ENCODE results near the gene HMG20B. TPM values are rescaled to one million over a fixed set of nuclear protein-coding genes. Genes with fewer than 3 reads are reported as not detected.

Gene HMG20B
- polyA plus RNA-seq, 1 donor (not counting 4 experiments of a cell fraction or from before 2014, with no cell fraction given) = 27.9 TPM

- no peak overlapping the region for H3K27ac ChIP-seq (ENCODE audit: control insufficient read depth, insufficient read depth, low read length)
- H3K79me2 ChIP-seq (ENCODE audit: control insufficient read depth, insufficient read depth, low read length) = peaks cover 31% of the 10 kb centered on the region
- H3K4me1 ChIP-seq (ENCODE audit: control insufficient read depth, extremely low read depth, insufficient read depth, low read length) = peaks cover 13% of the 10 kb centered on the region
- DNase-seq (ENCODE audit: low read depth, low spot score) (no peak), FAIRE-seq (no peak)
- dilution Hi-C loops (cut with MboI; ENCODE audit: extremely low pct_ligation_motif_present, low sequenced_read_pairs) = no loop called here
- H2AFZ ChIP-seq (ENCODE audit: control insufficient read depth, low read length) = peak overlapping the region; percentile 28
- no peaks in the 10 kb centered on the region for H4K20me1 ChIP-seq (ENCODE audit: control insufficient read depth, extremely low read depth, insufficient read depth, low read length)
- peak overlapping the region in 1 of 3 experiments; percentile 33 for H3K4me3 ChIP-seq (ENCODE audit: control insufficient read depth in 2 of 3, extremely low read depth in 1 of 3, insufficient read depth in 2 of 3, low read depth in 1 of 3, low read length in 3 of 3)
- H3K9me1 ChIP-seq (ENCODE audit: control insufficient read depth, extremely low read depth, insufficient read depth, low read length) = no peaks in the 10 kb centered on the region
- H3K9ac ChIP-seq (ENCODE audit: control insufficient read depth, extremely low read depth, insufficient read depth, low read length) = peak overlapping the region; percentile 97
- H3K9me3 ChIP-seq (ENCODE audit: control insufficient read depth, low read depth, low read length) = no peaks in the 10 kb centered on the region
- TF ChIP-seq EZH2 (IDR thresholded peaks at IDR 0.05; ENCODE audit: low read length) = no peak
- TF ChIP-seq CTCF (optimal IDR thresholded peaks at IDR 0.05 in 1 of 3, IDR thresholded peaks at IDR 0.05 in 1 of 3, conservative IDR thresholded peaks at IDR 0.05 in 1 of 3; ENCODE audit: extremely low read depth in 1 of 3, insufficient read depth in 2 of 3, low read length in 3 of 3) = no peak
- peak overlapping the region; percentile 81 for H3K4me2 ChIP-seq (ENCODE audit: control insufficient read depth, extremely low read depth, insufficient read depth, low read depth, low read length)
- peaks cover 0 to 5% of the 10 kb centered on the region in 2 experiments for H3K36me3 ChIP-seq (ENCODE audit: control insufficient read depth in 2 of 2, extremely low read depth in 1 of 2, insufficient read depth in 2 of 2, low read length in 2 of 2)
- no peaks in the 10 kb centered on the region for H3K27me3 ChIP-seq (ENCODE audit: control insufficient read depth, extremely low read depth, insufficient read depth, low read length)
Measured at GRCh38 chr19:3627351-3627723, 54.6 kb downstream of the HMG20B start.

Small RNA genes within 50 kb of the gene (small RNA-seq; reads per million reads assigned to genes)
- gene AC005786.1 (ENCODE audit: insufficient read length in 3 of 3, low read depth in 3 of 3, low replicate concordance in 1 of 3) = 0 reads per million in 3 experiments

Other genes starting within 250 kb of the HMG20B start
- 1.8 to 7.6 TPM (median 2.4 TPM) in 3 replicates for gene NFIC, start 206.4 kb upstream of the HMG20B start, polyA plus RNA-seq
- gene SMIM24, start 92.4 kb upstream of the HMG20B start, polyA plus RNA-seq = not detected in 3 replicates
- gene SMIM44, start 89.5 kb upstream of the HMG20B start, polyA plus RNA-seq = not detected in 3 replicates
- 4.2 to 7.4 TPM (median 6.2 TPM) in 3 replicates for gene DOHH, start 72.3 kb upstream of the HMG20B start, polyA plus RNA-seq
- gene FZR1, start 66.6 kb upstream of the HMG20B start, polyA plus RNA-seq = 23.3 to 28.1 TPM (median 26.3 TPM) in 3 replicates
- not detected in 3 replicates for gene TEKTIP1, start 33.8 kb upstream of the HMG20B start, polyA plus RNA-seq
- gene MFSD12, start 15.4 kb upstream of the HMG20B start, polyA plus RNA-seq = 30.0 to 44.7 TPM (median 34.8 TPM) in 3 replicates
- gene GIPC3, start 12.5 kb downstream of the HMG20B start, polyA plus RNA-seq = not detected in 3 replicates
- not detected in 3 replicates for gene TBXA2R, start 33.9 kb downstream of the HMG20B start, polyA plus RNA-seq
- gene CACTIN, start 53.8 kb downstream of the HMG20B start, polyA plus RNA-seq = 10.8 to 15.0 TPM (median 11.1 TPM) in 3 replicates
- 3.6 to 8.2 TPM (median 3.8 TPM) in 3 replicates for gene PIP5K1C, start 127.5 kb downstream of the HMG20B start, polyA plus RNA-seq
- gene TJP3, start 135.4 kb downstream of the HMG20B start, polyA plus RNA-seq = 0.02 to 0.08 TPM in 2 of 3 replicates, not detected in the other
- gene APBA3, start 188.7 kb downstream of the HMG20B start, polyA plus RNA-seq = 5.6 to 14.0 TPM (median 6.7 TPM) in 3 replicates
- gene MRPL54, start 189.7 kb downstream of the HMG20B start, polyA plus RNA-seq = 27.0 to 35.6 TPM (median 30.0 TPM) in 3 replicates
- gene RAX2, start 199.3 kb downstream of the HMG20B start, polyA plus RNA-seq = not detected in 3 replicates
- 0.05 to 0.27 TPM (median 0.16 TPM) in 3 replicates for gene MATK, start 213.4 kb downstream of the HMG20B start, polyA plus RNA-seq

Data from keratinocyte (primary cell).